Testis (tissue), 3 donors: Measurements from ENCODE around the gene SYNDIG1. TPM values are rescaled to one million over a fixed set of nuclear protein-coding genes. Genes with fewer than 3 reads are reported as not detected.

ENCODE experiments used
- DNase-seq: peaks from one replicate; pipeline ENCODE4 v3.0.0-alpha.2; 2019
- H3K27ac ChIP-seq, 2 donors: fragments of 200-600 bp; sonication (generic); one replicate each; pipeline ENCODE4 v1.5.1; 2019
- H3K27me3 ChIP-seq: fragments of 200-600 bp; sonication (generic); one replicate; pipeline ENCODE4 v1.5.1; 2019
- H3K36me3 ChIP-seq: fragments of 200-600 bp; sonication (generic); one replicate; pipeline ENCODE4 v1.5.1; 2017; ENCODE audit warnings: low read depth; ENCODE audit errors: missing control alignments
- H3K4me1 ChIP-seq: fragments of 200-600 bp; sonication (generic); one replicate; pipeline ENCODE4 v1.5.1; 2019
- H3K4me3 ChIP-seq, 2 donors: fragments of 200-600 bp; sonication (generic); one replicate each; pipeline ENCODE4 v1.5.1; 2017 to 2019
- H3K9me3 ChIP-seq: fragments of 200-600 bp; sonication (generic); one replicate; pipeline ENCODE4 v1.5.1; 2017
- CTCF ChIP-seq, 3 experiments: fragments of 450-650 bp in 2 of 3; fragments of 200-600 bp in 1 of 3; sonication (generic) in 1 of 3; IDR thresholded peaks; one replicate each; pipeline ENCODE4 v1.5.1; 2016 to 2019; ENCODE audit warnings: antibody characterized with exemption in 3 of 3, mild to moderate bottlenecking in 2 of 3, moderate library complexity in 1 of 3
- POLR2A ChIP-seq: fragments of 450-650 bp; IDR thresholded peaks from one replicate; pipeline ENCODE4 v1.6.1; 2017; ENCODE audit warnings: antibody characterized with exemption, mild to moderate bottlenecking, moderate library complexity
- WGBS, 2 donors: methylation state at CpG; one replicate each; pipeline ENCODE4 v1.1.5; 2018; 5-methylcytosine and 5-hydroxymethylcytosine counted together
- intact Hi-C: fragments of 100-400 bp; cut with DNase I; formaldehyde crosslinking; loops from one replicate; pipeline ENCODE4 v1.15.1; 2023; ENCODE audit warnings: low total_unique reads
- polyA plus RNA-seq: library from polyadenylated mRNA; stranded (reverse); fragments of 350-450 nt; fragmentation: Illumina TruSeq; extraction: RNeasy Lipid Tissue Mini Kit (QIAGEN cat#74804); gene quantifications from one replicate; pipeline ENCODE4 v1.2.3, GENCODE V29; 2014; ENCODE audit warnings: low read depth, low replicate concordance; ENCODE audit not compliant: insufficient read depth
- total RNA-seq, 2 donors: library from RNA; depleted of rRNA; stranded (reverse); fragments of >200 nt; gene quantifications; one replicate each; pipeline ENCODE4 v1.2.3, GENCODE V29; 2016

SYNDIG1 gene
- total and polyA plus RNA-seq, 3 donors from 2014 or later = 2.1 to 3.2 (median 2.8) TPM

- WGBS, 2 donors = 86 to 90% methylated on average over 6 of the region's 6 CpGs
Observed at GRCh38 chr20:24531631-24532419, 62.4 kb downstream of the SYNDIG1 start.

GRCh38 chr20:24533449-24533848, 64.0 kb downstream of the SYNDIG1 start:
- 87 to 93% methylated on average over 8 of the region's 8 CpGs for WGBS, 2 donors

More at GRCh38 chr20:24531631-24532419, 62.4 kb downstream of the SYNDIG1 start:
- no peaks in the 10 kb centered on the region for H3K27me3 ChIP-seq
- no peaks in the 10 kb centered on the region for H3K36me3 ChIP-seq
- H3K4me3 ChIP-seq = no peak overlapping the region
- H3K27ac ChIP-seq = no peak overlapping the region
- no peak for DNase-seq
- TF ChIP-seq CTCF (IDR thresholded peaks at IDR 0.05) (no peak), POLR2A (no peak)
- H3K4me1 ChIP-seq = no peaks in the 10 kb centered on the region
- H3K9me3 ChIP-seq = no peaks in the 10 kb centered on the region
- intact Hi-C loops = no loop called here

GRCh38 chr20:24534282-24534681, 64.9 kb downstream of the SYNDIG1 start:
- no peak overlapping the region for H3K4me3 ChIP-seq
- DNase-seq = no peak
- no peaks in the 10 kb centered on the region for H3K27me3 ChIP-seq
- H3K36me3 ChIP-seq = no peaks in the 10 kb centered on the region
- WGBS, 2 donors = 85 to 88% methylated on average over 9 of the region's 9 CpGs
- no peak overlapping the region for H3K27ac ChIP-seq
- intact Hi-C loops = no loop called here
- TF ChIP-seq POLR2A = no peak
- no peak for TF ChIP-seq CTCF (IDR thresholded peaks at IDR 0.05)
- H3K9me3 ChIP-seq = no peaks in the 10 kb centered on the region
- no peaks in the 10 kb centered on the region for H3K4me1 ChIP-seq

More at GRCh38 chr20:24533449-24533848, 64.0 kb downstream of the SYNDIG1 start:
- Histone ChIP-seq H3K27ac (no peak overlapping the region), H3K9me3 (no peaks in the 10 kb centered on the region), H3K4me3 (no peak overlapping the region), H3K4me1 (no peaks in the 10 kb centered on the region), H3K36me3 (no peaks in the 10 kb centered on the region), H3K27me3 (no peaks in the 10 kb centered on the region)
- intact Hi-C loops = no loop called here
- no peak for TF ChIP-seq CTCF (IDR thresholded peaks at IDR 0.05)
- no peak for TF ChIP-seq POLR2A
- no peak for DNase-seq

- Histone ChIP-seq H3K27ac (no peak overlapping the region), H3K9me3 (no peaks in the 10 kb centered on the region), H3K27me3 (no peaks in the 10 kb centered on the region), H3K4me3 (no peak overlapping the region), H3K4me1 (no peaks in the 10 kb centered on the region), H3K36me3 (no peaks in the 10 kb centered on the region)
- intact Hi-C loops = no loop called here
- TF ChIP-seq POLR2A (no peak), CTCF (IDR thresholded peaks at IDR 0.05) (no peak)
- 92 to 96% methylated on average over 9 to 14 of the region's 14 CpGs for WGBS, 2 donors
- DNase-seq = no peak
Observed at GRCh38 chr20:24535941-24536730, 66.7 kb downstream of the SYNDIG1 start.
